GM20000 (cell line): ENCODE data around the gene LRCH1.

Experiments used
- DNase-seq: peaks from one replicate; pipeline ENCODE4 v3.0.0; 2012; ENCODE audit warnings: low spot score
- CTCF ChIP-seq: IDR thresholded peaks from 2 replicates; pipeline ENCODE4 v1.5.1; 2012; ENCODE audit warnings: mild to moderate bottlenecking, control low read depth; ENCODE audit errors: extremely low read depth, missing control alignments

Gene LRCH1

GRCh38 chr13:46686171-46686570 lies 133.2 kb downstream of the LRCH1 start:
- no peak for TF ChIP-seq CTCF
- no peak for DNase-seq

- no peak for DNase-seq
- TF ChIP-seq CTCF: no peak
These were observed 134.8 kb downstream of the LRCH1 start for GRCh38 chr13:46687810-46688209.

- TF ChIP-seq CTCF: no peak
- DNase-seq: no peak
These were observed 135.3 kb downstream of the LRCH1 start for GRCh38 chr13:46688306-46688705.

GRCh38 chr13:46698014-46698413 lies 145.0 kb downstream of the LRCH1 start:
- no peak for TF ChIP-seq CTCF
- DNase-seq: no peak

- DNase-seq: no peak
These were observed 146.0 kb downstream of the LRCH1 start for GRCh38 chr13:46698910-46699460.

GRCh38 chr13:46712524-46712923 lies 159.6 kb downstream of the LRCH1 start:
- TF ChIP-seq CTCF: no peak
- DNase-seq: no peak

More at GRCh38 chr13:46698910-46699460, 146.0 kb downstream of the LRCH1 start:
- TF ChIP-seq CTCF: no peak

- no peak for DNase-seq
- no peak for TF ChIP-seq CTCF
These were observed 162.4 kb downstream of the LRCH1 start for GRCh38 chr13:46715363-46715762.

GRCh38 chr13:46716821-46717220 lies 163.9 kb downstream of the LRCH1 start:
- TF ChIP-seq CTCF: no peak
- no peak for DNase-seq
